GM21447 (cell line): ENCODE data around the gene ADAM12.

Experiments used
- ATAC-seq: cut with Tn5 transposase; IDR thresholded peaks from one replicate; pipeline ENCODE4 v1.9.1; 2021; ENCODE audit not compliant: unreplicated experiment

ADAM12 gene

DNA sequence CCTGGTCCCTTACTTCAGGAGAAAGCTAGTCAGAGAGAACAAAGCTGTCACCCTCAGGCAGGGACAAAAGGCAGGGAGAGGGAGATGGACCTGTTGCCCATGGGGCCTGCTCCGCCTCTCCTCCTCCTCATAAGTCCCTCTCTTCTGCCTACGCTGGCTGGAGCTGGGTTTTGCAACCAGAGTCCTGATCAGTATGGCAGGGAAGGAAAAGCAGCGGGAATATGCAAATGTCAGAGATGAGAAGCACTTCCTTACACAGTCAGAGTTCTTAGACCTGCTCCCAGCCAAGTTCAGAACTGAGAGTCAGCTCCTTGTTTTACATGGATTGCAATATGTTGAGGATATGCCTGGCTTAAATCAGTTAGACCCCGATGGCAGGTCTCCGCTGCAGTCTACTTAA is 231.1 kb downstream of the ADAM12 start:
- no peak for ATAC-seq

DNA sequence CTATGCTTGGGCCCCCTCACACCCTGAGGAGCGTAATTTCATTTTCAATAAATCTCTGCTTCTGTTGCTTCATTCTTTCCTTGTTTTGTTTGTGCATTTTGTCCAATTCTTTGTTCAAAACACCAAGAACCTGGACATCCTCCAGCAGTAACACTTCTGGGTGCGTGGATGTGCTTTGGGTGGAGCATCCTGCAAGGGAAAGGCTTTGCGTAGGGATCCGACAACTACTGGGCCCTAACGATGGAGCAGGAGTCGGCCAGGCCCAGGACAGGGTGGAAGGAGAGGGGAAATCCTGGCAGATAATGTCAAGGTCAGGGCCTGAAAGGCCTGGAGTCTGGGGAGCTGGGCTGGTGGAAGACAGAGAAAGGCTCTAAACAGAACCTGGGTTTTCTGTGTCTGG is 231.8 kb downstream of the ADAM12 start:
- ATAC-seq, result no peak

DNA sequence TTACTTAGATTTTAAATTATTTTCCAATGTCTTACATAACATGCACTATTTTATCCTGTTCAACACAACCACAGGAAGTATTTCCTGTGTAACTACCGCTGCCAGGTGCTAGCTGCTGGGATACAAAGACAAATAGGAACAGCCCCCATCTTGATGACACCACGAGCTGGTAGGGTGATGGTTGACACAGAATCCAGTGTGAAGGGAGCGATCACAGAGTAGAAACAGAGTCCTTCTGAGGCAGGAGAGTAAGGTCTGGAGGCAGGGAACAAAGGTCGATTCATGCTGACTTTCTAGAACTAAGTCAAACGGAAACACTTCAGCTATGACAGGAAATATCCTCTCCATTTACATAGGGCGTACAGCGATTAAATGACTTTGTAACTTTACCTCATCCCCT is 232.3 kb downstream of the ADAM12 start:
- ATAC-seq, result no peak

DNA sequence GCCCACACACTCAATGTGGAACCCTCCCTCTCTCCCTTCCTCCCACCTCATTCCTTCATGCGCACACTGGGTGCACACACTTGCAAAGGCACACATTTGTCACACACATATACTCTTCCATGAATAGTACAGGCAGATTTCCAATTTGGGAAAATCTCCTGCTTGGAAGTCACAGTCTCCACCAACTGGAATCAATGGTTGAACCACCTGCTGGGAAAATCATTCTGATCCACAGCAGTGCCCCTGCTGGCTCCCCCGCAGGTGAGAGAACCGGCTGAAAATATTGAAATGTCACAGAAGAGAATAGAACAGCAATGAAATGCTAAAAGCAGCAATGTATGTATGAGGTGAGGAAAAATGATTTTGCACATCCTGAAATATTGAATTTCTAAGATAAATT is 232.7 kb downstream of the ADAM12 start:
- ATAC-seq, result no peak

DNA sequence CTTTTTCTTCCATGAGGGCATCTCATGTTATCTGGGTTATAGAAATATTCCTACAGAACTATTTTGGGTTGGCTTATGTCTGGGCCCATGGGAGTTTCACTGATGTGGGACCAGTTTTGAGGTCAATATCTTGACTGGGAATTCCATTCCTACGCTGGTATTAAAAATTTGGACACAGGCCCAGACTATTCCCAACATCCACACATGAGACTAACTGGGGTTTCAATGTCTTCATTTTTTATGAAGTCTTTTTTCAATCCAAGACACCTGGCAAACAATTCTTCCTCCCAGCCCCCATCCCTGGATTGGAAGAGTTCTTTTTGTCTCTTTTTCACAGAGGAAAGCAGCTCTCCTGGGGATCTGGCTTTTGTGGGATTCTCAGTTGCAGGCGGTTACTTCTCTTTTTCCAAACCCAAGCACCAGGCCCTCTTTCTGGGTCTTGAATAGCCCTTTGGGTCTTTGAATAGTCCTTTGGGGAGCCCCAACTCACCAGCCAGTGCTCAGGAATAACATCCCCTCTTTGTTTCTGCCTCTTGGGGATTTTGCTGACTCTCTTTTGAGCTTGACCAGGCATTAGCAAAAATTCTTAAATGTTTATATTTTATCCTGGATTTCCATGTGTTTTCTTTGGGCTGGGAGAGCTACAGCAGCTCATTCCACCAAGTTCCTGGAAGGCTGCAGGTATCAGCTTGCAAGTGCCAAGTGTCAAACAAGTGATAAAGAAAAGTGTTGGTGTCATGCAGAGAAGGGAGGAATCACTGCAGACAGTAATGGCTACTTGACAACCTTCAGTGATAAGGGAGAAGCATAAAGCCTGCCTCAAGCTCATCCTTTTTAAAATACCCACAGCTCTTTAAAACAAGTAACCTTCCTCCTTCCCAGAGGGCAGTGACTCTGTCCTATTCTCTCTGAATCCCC is 234.3 kb downstream of the ADAM12 start:
- ATAC-seq, result no peak

DNA sequence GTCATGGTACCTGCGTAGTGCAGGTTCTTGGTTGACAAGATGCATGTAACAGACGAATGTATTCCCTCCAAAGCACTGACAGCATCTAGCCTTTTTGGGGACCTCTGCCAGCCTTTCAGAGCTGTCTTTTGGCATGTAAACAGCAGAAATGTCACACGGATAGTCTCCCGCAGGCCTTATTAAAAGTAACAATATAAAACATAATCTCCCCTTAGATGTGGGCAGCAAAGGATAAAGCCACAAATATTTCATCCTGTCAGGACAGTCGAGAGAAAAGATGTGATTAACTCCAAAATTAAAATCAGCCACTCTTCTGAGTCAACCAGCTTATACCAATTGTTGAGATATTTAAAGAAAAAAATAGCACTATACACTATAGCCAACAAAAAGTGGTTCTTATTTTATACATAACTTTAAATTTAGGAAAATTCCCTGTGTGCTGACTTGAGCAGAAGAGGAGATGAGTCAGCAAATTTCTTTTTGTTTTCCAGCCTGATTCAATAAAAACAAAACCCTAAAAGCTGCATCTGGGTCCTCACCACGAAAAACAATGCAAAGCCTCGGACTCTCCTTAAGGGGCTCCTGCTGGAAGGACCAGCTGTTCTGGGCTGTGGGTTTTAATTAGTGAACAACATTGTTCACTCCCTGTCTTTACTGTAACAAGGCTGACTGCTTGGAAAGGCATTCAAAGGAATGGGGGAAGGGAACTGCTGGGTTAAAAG is 240.2 kb downstream of the ADAM12 start:
- ATAC-seq, result no peak

DNA sequence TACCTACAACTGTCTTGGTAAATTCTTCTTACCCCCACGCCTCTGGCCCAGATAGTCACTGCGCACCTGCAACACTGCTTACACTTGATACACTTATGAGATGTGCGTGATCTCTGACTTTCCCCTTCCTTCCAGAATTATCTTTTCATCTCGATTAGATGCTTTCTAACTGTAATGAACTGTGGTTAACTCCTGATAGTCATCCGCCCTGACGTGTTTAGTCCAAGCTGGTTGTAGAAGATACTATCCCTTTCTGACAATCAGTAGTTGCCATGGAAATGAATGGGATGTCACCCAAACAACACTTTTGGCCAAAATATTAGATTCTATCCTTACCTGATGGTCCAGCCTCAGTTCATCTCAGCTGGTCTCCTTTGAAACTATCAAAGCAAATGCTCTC is 241.5 kb downstream of the ADAM12 start:
- ATAC-seq, result no peak

DNA sequence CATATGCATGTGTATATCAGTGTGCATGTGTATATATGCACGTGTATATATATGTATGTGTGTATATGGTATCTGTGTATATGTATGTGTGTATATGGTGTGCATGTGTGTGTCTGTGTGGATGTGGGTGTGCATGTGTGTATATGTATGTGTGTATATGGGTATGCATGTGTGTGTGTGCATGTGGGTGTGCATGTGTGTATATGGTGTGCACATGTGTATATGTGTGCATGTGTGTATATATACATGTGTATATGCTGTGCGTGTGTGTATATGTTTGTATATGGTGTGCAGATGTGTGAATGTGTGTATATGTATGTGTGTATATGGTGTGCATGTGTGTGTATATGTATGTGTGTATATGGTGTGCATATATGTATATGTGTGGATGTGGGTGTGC is 245.2 kb downstream of the ADAM12 start:
- no peak for ATAC-seq

DNA sequence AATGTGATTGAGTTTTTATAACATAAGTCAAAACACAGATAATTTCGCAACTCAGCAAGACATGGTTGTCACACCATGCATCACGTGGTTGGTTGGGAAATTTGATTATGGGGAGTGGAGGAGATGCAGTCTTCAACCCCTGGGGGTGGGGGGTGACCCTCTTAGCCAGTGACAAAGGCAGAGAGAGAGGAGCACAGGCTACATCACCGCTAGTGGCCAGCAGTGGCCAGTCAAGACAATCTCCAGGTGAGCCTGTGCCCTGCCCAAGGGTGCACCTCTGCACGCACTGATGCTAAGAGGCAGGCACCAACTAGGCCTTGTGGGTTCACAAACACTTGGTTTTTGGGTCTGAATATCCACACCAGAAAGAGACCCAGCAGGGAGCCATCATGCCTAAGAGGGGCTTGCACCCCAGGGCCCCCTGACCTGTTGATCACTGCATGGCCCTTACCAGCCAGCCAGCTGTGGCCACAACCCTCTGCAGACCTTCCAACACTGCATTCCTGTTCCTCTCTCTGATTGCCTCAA is 247.5 kb downstream of the ADAM12 start:
- no peak for ATAC-seq

DNA sequence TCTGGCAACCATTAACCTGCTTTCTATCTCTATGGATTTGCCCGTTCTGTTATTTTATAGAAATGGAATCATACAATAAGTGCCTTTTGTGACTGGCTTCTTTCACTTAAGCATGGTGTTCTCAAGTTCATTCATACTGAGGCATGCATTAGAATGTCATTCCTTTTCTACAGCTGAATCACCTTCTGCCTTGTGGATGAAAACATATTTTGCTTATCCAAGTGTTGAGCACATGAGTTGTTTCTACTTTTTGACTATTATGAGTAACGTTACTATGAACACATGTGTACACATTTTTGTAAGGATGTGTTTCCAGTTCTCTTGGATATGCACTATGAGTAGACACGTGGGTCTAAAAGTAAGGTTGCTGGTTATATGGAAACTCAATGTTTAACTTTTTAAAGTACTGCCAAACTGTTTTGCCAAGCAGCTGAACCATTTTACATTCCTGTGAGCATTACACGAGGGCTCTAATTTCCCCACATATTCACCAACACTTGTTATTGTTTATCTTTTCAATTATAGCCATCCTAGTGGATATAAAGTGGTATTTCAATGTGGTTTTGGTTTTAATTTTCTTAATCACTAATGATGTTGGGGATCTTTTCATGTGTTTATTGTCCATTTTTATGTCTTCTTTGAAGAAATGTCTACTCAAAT is 250.6 kb downstream of the ADAM12 start:
- ATAC-seq, result no peak

DNA sequence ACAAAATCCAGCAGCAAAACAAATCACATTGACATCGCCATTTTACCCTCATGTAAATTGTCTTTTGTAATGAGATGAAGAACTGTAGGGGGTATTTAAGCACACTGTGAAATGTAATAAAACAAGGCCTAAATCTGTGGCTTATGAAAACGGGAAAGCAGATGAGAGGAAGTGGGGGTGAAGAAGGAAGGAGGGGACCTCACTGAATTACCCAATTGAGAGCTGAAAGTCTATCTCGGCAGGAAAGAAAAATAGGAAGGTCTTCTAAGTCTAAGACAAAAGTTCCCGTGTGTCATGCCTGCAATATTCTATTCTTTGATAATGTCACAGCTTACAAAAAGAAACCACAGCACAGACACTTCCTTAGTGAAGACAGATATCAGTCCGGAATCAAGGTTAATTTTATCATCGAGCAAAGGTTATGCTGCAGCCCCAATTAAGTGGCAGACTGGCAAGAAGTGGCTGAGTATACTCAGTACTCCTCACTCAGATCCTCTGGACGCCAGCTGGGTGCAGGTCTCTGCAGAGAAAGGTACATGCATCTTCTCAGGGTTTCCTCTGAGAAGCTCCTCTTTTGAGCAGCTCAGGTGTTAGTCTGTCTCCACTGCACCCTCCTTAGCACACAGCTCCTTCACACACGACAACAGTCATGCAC is 252.2 kb downstream of the ADAM12 start:
- no peak for ATAC-seq

DNA sequence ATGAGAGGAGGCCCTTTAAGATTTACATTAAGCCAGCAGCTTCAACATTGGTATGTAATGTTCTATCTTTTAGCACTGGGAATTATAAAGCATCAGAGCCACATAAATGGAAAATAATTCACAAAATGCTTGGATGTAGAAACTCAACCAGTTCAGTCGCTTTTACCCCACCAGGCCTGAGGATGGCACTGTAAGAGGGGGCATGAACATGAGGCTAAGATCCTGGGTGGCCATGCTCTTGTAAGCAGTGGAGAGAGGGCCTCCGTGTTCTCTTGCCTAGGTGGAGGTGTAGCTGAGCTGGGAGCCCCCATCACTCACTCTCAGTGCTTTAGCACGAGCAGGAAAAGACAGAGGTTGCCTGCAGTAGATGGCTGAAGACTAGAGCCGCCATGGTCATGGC is 253.1 kb downstream of the ADAM12 start:
- ATAC-seq, result no peak

DNA sequence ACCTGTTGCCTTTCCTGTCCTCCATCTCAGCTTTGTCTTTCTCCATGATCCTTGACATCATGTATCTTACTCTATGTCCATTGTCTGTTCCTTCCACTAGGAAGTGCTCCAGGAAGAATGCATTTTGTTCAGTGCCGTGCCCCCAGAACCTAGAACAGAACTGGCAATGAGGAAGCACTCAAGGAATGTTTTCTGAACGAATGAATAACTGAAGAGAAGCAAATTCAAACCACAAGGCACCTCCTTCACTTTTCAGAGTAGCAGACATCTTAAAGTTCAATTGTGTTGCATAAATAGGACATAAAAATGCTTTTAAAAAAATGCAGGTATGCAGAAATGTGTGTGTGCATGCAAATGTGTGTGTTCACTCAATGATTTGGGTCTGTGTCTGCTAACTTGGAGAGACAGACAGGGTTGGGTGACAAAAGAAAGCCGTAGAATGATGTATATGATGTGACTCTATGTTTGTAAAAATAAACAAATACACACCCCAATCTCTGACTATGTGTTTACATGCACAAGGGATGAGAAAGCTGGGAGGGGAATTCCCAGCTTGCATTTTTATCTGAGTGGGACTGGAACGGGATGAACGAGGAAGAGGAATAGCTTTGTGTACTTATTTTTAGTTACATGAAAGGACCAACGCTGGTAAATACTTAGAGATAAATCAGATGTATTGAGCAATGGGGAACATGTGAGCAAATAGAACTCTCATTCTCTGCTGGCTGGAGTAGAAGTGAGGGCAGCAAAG is 254.2 kb downstream of the ADAM12 start:
- no peak for ATAC-seq

DNA sequence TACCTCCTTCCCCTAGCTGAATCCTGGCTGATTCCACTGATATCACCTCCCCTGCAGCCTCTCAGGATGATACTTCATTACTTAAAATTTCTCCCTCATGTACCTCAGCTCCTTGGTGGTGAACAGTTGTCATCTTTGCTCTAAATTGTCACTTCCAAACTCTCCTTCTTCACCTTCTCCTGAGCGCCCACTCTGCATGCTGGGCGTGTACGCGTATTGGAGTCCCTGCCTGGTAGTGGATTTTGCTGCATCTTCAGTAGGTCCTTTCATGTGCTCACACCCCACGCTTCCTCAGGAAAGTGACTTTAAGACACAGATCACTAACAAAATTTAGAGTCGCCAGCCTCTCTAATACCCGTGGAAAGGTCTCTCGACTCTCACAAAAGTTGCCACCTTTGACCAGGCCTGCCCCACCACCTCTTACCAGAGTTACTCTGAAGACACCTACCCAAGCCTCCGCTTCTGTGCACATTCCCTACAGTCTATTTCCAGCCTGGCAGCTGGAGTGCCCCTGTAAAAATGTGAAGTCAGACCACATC is 255.1 kb downstream of the ADAM12 start:
- no peak for ATAC-seq

DNA sequence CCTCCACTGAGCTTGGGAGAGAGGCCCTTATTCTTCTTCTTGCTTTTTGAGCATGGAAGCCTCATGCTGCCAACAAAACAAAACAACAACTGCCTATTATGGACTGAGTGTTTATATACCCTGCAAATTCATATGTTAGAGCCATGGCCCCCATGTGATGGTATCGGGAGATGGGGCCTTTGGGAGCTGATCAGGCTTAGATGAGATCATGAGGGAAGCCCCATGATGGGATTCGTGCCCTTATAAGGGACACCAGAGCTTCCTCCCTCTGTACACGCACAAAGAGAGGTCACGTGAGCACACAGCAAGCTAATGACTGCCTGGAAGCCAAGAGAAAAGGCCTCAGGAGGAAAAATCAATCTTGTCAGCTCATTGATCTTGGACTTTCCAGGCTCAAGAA is 256.9 kb downstream of the ADAM12 start:
- ATAC-seq, result no peak

DNA sequence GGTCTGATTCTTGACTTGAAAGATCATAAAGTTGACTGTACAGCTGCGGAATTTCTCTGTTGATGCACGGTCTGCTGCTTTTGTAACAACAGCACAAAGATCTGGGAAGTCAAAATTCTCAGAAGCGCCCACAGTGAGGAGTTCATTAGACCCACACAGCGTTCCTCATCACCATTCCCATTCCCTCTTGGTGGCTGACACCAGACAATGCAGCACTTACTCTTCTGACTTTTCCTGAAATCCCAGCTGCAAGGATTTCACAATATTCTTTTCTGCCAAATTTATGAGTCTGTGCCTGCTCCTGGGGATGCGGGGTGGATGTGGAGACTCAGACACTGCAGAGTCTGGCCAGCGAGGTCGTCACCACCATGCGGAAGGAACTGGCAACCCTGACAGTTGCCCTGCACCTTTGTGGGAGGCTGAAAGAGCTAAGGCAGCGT is 258.0 kb downstream of the ADAM12 start:
- ATAC-seq, result no peak

DNA sequence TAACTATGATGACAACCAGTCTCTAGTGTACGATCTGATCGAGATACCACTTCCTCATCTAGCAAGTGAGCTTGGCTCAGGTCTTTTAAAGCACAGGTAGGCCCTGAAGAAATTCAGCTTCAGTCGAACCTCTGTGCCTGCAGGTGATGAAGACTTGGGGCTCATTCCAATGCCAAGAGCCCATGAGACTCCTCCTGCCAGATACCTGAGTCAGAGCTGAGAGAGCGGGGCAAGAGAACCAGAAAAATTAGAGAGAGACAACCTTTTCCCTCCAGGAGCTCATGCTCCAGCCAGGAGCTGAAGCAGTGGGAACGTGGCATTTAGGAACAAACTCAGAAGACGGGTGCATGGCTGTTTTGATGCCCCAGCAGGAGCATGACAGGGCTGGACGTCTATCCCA is 259.3 kb downstream of the ADAM12 start:
- ATAC-seq, result no peak

DNA sequence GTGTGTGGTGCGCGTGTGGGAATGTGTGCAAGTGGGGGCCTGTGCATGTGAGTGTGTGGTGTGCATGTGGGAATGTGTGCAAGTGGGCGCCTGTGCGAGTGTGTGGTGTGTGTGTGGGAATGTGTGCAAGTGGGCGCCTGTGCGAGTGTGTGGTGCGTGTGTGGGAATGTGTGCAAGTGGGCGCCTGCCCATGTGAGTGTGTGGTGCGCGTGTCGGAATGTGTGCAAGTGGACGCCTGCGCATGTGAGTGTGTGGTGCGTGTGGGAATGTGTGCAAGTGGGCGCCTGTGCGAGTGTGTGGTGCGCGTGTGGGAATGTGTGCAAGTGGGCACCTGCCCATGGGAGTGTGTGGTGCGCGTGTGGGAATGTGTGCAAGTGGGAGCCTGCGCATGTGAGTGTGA is 259.7 kb downstream of the ADAM12 start:
- no peak for ATAC-seq

DNA sequence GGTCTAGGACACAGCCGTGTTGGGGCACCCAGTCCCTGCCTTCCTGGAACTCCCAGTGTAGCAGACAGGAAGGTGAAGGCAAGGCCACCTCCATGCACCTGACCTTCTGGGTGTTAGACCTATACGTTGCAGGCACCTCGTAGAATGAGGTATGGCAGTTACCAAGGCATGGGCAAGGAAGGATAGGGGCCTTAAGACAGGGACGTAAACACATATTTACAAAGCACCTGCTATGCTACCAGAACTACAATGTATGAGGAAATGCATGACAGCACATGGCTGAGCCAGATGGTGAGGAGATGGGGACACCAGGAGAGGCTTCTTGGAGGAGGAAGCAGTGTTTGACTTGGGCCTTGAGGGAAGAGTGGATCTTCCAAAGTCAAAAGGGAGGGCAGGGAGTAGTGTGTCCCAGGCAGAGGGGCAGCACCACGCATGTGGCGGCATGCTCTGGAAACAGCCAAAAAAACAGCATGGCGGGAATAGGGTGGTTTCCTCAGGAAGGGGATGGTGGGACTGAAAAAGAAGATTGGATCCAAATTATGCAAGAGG is 260.7 kb downstream of the ADAM12 start:
- no peak for ATAC-seq

DNA sequence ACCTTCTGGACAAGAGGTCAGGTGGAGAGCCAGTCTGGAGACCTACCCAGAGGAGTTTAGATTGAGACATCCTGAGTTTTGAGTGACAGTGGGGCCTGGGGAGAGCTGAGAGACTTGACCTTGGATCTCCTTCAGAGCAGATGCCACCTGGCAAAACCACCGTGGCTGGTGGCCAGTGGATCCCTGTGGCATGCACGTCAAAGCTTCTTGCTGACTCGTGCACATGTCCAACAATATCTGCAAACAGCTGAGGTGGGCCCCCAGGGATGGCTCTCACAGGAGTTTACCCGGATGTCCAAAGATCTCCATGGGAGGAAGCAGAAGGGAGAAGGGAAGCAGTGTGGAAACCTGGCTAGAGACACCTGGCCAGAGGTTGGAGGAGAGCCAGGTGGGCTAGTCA is 261.4 kb downstream of the ADAM12 start:
- no peak for ATAC-seq
